DMS79 (cell line): ENCODE measurements around the gene UGT2A2.

ENCODE experiments used
- DNase-seq: peaks from one replicate; lab custom pipeline; 2025; lab: John Stamatoyannopoulos, UW

Gene UGT2A2

DNA sequence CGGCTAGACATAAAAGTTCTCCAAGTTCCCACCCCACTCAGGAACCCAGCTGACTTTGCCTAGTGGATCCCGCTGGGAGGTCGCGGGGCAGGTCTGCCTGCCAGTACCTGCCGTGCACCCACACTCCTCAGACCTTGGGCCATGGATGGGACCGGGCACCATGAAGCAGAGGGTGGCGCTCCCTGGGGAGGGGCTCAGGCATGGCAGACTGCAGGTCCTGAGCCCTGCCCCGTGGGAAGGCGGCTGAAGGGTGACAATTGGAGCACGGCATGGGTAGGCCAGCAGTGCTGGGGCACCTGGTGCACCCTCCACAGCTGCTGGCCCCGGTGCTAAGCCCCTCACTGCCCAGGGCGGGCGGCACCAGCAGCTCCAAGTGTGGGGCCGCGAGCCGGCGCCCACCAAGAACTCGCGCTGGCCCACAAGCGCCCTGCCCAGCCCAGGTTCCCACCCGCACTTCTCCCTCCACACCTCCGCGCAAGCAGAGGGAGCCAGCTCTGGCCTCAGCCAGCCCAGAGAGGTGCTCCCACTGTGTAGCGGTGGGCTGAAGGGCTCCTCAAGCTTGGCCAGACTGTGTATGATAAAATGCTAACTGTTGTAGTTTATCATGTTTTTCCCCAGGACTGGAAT is 63.1 kb downstream of the UGT2A2 start:
- no peak for DNase-seq

DNA sequence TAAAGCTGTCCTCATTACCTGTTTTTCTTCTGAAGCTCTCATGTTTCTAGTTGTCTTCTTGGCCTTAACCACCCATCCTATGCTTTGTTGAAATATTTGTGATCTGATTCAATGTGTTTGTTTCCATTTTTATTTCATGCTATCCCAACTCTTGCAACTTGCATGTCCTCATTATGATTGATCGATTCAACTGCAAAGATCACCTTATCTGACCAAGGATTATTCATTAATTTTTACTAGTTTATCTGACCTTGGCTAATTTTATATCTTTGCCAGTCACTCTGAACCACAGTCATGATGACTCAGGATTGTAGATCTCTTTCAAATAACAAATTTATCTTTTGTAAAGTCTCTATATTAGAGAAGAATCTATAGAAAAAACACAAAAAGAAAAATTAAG is 70.7 kb downstream of the UGT2A2 start:
- no peak for DNase-seq

DNA sequence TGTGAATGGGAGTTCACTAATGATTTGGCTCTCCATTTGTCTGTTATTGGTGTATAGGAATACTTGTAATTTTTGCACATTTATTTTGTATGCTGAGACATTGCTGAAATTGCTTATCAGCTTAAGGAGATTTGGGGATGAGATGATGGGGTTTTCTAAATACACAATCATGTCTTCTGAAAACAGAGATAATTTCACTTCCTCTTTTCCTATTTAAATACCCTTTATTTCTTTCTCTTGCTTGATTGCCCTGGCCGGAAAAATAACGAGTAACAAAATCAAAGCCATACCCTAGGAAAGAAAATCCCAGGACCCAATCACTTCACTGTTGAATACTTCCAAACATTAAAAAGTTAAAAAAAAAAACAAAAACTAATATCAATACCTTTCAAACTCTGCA is 76.0 kb downstream of the UGT2A2 start:
- no peak for DNase-seq

GRCh38 chr4:69549651-69550050 is 89.8 kb downstream of the UGT2A2 start:
- no peak for DNase-seq

DNA sequence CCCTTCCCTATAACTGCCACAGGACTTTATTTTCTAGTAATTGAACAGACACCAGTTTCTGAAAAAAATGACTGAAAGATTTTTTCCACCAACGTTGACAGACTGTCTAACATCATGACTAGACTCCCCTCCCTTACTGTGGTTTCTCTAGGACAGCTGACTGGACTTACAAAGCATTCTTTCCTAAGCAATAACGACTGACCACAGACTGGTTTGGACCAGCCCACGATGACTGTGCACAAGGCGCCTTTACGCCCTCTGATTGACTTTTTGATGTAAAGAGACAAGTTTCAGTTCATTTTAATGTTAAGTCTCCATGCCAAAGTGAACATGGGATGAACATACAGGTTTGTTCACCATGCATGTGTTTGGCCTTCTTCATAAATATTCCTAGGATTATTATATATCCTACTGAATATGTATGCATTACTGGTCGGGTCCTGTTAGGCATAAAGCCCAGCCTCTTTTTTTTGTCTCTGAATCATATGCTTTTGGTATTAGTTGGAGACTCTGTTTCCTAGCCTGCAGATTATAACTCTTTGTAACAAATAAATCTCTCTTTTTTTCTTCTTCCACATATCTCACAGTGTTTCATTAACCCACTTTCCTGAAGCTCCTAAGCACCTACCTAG is 93.2 kb downstream of the UGT2A2 start:
- DNase-seq: no peak
